GM10248 (cell line): ENCODE data around the gene SFXN1.

Source experiments
- CTCF ChIA-PET: fragments of 300-600 bp; sonication (Branson Sonifier 250); formaldehyde crosslinking; extraction: SDS; loops from one replicate; lab custom pipeline; 2021; ENCODE audit warnings: antibody characterized with exemption; lab: Yijun Ruan, JAX
- POLR2A ChIA-PET: fragments of 350-650 bp; sonication (Branson Sonifier 250); formaldehyde crosslinking; extraction: SDS; loops from one replicate; lab custom pipeline; 2020; ENCODE audit warnings: antibody characterized with exemption; lab: Yijun Ruan, JAX
- DNase-seq: peaks from one replicate; pipeline ENCODE4 v3.0.0; 2012; ENCODE audit errors: extremely low spot score
- TF ChIP-seq, protein P1 (sequence below): IDR thresholded peaks from 2 replicates; pipeline ENCODE4 v1.5.1; 2012; ENCODE audit warnings: mild to moderate bottlenecking, low read depth; ENCODE audit errors: extremely low read depth, missing control alignments, control extremely low read depth

The SFXN1 gene

DNA sequence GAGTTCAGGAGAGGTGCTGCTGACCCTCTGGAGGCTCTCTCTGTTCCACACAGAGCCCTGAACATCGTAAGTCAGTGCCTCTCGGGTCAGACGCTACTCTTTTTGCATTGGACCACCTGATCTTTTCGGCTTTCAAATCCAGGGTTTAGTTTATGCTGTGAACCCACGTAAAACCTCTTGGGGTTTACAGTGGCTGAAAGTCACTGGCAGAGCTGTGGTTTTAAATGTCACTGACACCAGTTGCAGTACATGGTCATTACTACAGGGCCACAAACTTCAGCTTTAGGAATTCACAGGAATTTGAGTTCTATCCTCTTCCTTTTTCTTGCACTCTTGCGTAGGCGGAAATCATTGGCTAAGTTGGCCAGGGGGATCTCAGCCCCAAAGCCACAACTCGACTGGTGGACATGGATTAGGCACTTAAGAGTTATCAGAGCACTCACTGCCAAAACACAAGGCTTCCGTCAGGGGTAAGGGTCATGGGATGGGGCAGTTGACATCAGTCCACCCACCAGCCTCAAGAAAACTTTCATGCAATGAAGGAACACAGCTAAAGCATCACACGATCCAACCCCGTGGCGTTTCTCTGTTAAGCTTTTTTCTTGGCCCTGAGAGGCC, 76.9 kb downstream of the SFXN1 start:
- CTCF ChIA-PET: interaction anchor here (1.5 kb wide), 1 partner anchor 13 kb away, joined by 3 read pairs; no protein-coding TSS in a partner anchor
- DNase-seq: no peak
- POLR2A ChIA-PET: no interaction called here
- TF ChIP-seq, protein P1, sequence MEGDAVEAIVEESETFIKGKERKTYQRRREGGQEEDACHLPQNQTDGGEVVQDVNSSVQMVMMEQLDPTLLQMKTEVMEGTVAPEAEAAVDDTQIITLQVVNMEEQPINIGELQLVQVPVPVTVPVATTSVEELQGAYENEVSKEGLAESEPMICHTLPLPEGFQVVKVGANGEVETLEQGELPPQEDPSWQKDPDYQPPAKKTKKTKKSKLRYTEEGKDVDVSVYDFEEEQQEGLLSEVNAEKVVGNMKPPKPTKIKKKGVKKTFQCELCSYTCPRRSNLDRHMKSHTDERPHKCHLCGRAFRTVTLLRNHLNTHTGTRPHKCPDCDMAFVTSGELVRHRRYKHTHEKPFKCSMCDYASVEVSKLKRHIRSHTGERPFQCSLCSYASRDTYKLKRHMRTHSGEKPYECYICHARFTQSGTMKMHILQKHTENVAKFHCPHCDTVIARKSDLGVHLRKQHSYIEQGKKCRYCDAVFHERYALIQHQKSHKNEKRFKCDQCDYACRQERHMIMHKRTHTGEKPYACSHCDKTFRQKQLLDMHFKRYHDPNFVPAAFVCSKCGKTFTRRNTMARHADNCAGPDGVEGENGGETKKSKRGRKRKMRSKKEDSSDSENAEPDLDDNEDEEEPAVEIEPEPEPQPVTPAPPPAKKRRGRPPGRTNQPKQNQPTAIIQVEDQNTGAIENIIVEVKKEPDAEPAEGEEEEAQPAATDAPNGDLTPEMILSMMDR: no peak

DNA sequence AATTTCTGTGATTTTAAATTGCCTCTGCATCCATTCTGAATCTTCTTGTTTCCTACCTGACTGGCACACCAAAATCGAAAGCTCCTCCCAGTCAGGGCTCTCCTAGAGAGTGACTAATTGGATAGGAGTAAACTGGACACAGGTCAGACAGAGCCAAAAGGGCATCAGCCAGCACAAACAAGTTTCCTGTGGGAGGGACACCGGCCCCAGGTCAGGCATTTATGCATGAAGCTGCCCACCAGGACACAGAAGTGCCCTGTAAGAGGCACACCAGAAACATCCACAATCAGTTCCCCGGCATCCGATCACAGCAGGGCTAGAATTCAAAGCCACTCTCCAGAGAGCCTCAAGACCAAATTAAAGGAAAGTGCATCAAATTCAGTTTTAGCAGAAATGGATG, 78.4 kb downstream of the SFXN1 start:
- no peak for DNase-seq
- CTCF ChIA-PET: no interaction called here
- POLR2A ChIA-PET: no interaction called here
- TF ChIP-seq, protein P1: no peak

DNA sequence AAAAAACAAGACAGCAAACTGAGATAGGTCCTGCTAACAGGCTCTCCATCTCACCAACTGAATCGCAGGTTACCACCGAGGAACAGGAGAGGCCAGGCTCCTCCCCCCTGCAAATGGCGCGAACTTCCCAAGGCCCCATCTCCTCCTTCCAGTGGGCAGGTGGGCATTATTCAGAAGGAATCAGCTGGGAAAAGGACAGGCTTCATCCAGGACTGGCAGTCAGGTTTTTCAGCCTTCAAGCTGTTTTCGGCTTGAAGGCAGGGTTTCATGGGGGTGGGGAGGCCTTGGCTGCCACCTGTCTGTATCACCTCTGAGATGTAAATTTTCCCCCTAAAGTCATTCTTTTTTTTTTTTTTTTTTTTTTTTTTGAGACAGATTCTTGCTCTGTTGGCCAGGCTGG, 79.4 kb downstream of the SFXN1 start:
- ChIA-PET POLR2A (no interaction called here), CTCF (interaction anchor here (1.4 kb wide), 1 partner anchor 17 kb away, joined by 3 read pairs; no protein-coding TSS in a partner anchor)
- TF ChIP-seq, protein P1: no peak
- no peak for DNase-seq

DNA sequence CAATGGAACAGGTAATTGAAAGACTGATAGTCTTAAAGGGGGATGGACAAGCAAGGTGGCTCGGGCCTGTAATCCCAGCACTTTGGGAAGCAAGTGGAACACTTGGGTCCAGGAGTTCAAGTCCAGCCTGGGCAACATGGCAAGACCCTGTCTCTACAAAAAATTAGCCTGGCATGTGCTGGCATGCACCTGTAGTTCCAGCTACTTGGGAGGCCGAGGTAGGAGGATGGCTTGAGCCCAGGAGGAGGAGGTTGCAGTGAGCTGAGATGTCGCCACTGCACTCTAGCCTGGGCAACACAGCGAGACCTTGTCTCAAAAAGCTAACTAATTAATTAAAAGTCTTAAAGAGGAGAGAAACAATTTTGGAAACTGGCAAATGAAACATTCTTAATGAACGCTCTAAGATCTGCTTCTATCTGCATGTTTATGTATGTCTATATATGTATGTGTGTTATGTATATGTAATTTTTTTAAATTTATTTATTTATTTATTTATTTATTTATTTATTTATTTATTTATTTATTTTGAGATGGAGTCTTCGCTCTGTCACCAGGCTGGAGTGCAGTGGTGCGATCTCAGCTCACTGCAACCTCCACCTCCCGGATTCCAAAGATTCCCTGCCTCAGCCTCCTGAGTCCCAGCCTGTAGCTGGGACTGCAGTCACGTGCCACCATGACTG, 80.6 kb downstream of the SFXN1 start:
- ChIA-PET CTCF (interaction anchor here (1.1 to 1.4 kb wide), 2 partner anchors 9 to 16 kb away, joined by 3 read pairs; no protein-coding TSS in a partner anchor), POLR2A (no interaction called here)
- TF ChIP-seq, protein P1: no peak
- no peak for DNase-seq

DNA sequence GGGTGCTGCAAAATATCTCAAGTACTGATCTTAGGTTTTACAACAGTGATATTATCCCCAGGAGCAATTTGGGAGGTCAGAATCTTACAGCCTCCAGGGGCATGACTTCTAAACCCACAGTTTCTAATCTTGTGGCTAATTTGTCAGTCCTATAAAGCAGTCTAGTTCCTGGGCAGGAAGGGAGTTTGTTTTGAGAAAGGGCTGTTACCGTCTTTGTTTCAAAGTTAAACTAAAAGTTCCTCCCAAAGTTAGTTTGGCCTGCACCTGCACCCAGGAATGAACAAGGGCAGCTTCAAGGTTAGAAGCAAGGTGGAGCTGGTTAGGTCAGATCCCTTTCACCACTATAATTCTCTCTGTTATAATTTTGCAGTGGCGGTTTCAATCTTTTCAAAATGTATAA, 81.7 kb downstream of the SFXN1 start:
- TF ChIP-seq, protein P1: no peak
- DNase-seq: no peak
- ChIA-PET CTCF (interaction anchor here (0.9 kb wide), 1 partner anchor 26 kb away, joined by 3 read pairs; no protein-coding TSS in a partner anchor), POLR2A (no interaction called here)

DNA sequence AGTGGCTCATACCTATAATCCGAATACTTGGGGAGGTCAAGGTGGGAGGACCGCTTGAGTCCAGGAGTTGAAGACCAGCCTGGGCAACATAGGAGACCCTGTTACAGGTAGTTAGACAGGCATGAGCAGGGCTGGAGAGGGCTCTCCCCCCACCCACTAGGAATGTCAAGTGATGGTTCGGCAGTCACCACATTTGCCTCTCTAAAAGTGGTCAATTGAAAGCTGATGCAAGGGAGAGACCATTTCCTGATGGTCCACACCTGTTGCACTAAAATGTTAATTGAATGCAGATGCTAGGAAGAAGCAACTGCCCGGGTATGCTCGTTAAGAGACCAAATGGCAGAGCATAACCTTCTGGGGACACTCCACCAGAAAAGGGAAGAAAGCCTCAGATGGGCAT, 82.7 kb downstream of the SFXN1 start:
- POLR2A ChIA-PET: no interaction called here
- CTCF ChIA-PET: no interaction called here
- TF ChIP-seq, protein P1: no peak
- no peak for DNase-seq
